CD4-positive, alpha-beta T cell treated with Interferon alpha-2 for 1 hour (primary cell): ENCODE measurements around the gene KDM1A.
A peak's percentile ranks its signal among the peaks of the same experiment; 100 is the strongest.

Experiments
- DNase-seq, 2 donors: peaks; one replicate each; pipeline ENCODE4 v3.0.0-alpha.2; 2020 to 2022

KDM1A gene

DNA sequence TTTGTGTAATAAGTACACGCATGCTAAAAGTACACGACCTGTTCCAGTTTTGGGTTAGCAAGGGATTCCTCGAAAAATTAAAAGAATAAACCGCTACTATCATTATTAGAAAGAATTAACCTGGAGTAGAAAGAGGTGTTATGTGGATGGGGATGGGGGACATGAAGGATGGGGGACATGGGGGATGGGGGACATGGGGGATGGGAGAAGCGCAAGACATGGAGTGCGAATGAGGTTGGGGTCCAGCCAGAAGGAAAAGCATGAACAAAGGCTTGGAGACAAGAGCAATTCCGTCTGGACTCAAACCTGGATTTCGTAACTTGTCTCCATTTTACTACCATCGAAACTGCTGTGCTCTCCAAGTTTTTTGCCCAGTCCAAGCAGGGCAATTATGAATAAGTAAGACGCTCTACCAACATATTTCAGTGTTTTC, 591 bp upstream of the KDM1A start:
- no peak for DNase-seq

DNA sequence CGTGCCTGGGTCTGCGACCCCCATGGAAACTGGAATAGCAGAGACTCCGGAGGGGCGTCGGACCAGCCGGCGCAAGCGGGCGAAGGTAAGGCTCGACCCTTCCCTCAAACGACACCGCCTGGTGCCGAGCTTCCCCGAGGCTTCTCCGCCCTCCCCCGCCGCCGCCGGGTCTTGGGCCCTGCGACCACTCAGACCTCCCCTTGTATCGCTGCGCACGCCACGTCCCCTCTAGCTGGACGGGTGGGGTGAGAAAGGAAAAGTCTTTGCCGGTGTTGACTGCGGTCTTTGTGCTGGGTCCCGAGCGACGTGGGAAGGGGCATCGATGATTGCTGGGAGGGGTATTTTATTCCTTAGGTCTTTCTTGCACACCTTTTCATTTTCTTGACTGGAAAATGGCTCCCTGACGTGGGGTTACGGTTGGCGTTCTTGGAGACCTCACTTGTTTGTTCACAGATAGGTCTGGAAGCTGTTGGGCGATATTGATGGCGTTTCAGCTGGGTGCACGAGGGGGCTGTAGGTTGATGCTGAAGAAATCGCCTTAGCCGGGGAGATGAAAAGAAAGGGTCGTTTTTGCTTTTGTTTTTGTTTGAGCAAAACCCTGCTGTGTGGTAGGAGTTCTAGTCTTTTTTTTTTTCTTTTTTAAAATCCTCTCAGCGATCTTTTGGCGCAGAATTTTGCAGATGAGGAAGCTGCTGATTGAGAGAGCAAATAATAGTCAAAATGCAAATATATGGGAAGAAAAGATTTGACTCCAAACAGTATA, 776 bp downstream of the KDM1A start:
- peak in 1 of 2 donors; percentile 16 for DNase-seq

DNA sequence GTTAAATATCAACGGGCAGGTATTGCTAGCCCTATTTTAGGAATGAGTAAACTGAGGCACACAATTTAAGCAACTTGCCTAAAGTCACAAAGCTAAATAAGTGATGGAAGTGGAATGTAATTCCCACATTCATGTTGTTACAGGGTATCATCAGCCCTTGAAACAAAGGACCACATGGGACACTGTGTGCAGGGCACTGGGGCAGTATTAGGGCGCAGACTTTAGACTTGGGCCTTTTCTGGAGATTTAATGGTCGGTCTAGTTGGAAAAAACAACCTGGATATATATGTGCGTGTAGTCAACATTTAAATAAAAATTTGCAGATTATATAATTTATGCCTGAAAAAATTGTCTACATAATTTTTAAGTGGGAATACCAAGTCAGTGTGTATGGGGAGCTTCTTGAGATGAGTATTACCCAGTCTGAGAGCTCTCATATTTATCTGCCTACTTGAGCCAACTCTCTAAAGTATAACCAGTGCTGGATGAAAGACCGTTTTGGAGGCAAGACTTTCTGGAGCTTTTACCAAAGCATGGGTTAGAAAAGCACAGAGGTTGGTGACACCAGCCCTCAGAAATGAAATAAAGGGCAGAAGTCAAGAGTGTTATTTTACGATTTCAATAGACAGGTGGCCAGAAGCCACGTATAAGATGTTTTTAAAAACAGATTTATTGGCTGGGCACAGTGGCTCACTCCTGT, 1.6 kb downstream of the KDM1A start:
- no peak for DNase-seq

DNA sequence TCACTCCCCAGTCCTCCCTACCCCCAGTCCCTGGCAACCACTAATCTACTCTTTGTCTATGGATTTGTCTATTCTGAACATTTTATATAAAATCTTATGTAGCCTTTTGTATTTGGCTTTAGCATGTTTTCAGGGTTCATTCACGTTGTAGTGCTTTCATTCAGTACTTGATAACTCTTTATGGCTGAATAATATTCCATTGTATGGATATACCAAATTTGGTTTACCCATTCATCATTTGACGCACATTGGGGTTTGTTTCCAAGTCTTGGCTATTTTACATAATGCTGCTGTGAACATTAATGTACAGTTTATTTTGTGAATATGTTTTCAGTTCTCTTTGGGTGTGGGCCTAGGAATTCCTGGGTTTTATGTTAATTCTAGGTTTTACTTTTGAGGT, 2.6 kb downstream of the KDM1A start:
- DNase-seq, result no peak

DNA sequence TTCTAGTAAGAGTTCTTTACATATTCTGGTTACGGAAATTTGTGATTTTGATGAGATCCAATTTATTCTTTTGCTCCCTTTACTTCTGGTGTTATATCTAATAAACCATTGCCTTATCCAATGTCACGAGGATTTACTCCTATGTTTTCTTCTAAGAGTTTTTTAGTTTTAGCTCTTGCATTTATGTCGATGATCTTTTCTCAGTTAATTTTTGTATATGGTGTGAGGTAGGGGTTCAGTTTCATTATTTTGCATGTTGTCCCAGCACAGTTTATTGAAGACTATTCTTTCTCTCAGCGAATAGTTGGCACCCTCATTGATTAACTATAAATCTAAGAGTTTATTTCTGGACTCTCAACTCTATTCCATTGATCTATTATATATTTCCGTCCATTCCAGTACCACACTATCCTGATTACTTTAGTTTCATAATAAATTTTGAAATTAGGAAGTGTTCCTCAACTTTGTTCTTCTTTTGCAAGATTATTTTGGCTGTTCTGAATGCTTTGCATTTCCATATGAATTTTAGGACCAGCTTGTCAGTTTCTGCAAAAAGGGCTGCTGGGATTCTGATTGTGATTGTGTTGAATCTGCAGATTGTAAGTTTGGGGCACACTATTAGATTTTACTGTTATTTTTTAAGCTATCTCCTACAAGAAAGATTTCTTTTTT, 4.0 kb downstream of the KDM1A start:
- no peak for DNase-seq

DNA sequence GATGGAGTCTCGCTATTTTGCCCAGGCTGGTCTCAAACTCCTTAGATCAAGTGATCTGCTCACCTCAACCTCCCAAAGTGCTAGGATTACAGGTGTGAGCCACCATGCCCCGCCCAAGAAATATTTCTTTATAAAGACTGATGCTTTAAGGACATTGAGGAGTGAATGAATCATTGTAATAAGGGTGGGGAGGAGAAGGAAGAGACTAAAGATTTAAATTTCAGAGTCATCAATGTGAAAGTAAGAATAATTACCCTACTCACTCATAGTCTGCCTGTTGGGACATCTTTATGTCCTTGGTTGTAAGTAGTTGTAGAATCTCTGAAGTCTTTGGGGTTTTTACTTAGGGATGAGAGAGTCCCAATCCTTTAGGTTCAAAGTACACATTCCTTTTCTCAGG, 7.3 kb downstream of the KDM1A start:
- no peak for DNase-seq

DNA sequence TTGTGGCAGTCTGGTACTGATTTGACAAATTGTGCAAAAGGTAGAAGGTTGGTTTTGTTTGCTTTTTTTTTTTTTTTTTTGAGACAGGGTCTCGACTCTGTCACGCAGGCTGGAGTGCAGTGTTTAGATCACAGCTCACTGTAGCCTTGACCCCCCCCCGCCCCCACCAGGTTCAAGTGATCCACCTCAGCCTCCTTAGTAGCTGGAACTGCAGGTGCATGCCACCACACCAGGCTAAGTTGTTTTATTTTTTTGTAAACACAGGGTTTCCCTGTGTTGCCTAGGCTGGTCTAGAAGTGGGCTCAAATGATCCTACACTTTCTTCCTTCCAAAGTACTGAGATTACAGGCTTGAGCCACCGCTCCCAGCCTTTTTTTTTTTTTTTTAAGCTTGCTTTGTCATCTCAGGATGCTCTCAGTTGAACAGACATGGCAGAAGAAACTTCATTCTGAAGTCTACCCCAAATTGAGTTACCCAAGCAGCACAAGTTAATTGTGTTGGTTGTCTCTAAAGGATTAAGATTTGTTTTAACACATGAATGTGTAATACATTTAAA, 8.2 kb downstream of the KDM1A start:
- no peak for DNase-seq

DNA sequence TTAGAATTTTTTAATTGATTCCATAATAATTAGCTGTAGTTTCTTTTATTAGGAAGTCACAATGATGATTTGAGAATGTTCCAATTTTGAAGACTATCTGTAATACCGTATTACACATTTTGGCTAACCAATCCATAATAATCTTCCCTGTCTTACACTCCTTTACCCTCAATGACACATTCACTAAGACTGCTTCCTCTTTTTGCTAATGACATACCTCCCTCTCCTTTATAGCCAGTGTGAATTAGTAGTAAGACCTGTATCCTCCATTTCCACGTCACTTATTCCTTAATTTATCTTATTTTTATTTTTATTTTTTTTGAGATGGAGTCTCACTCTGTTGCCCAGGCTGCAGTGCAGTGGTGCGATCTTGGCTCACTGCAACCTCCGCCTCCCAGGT, 10.1 kb downstream of the KDM1A start:
- DNase-seq, result no peak

DNA sequence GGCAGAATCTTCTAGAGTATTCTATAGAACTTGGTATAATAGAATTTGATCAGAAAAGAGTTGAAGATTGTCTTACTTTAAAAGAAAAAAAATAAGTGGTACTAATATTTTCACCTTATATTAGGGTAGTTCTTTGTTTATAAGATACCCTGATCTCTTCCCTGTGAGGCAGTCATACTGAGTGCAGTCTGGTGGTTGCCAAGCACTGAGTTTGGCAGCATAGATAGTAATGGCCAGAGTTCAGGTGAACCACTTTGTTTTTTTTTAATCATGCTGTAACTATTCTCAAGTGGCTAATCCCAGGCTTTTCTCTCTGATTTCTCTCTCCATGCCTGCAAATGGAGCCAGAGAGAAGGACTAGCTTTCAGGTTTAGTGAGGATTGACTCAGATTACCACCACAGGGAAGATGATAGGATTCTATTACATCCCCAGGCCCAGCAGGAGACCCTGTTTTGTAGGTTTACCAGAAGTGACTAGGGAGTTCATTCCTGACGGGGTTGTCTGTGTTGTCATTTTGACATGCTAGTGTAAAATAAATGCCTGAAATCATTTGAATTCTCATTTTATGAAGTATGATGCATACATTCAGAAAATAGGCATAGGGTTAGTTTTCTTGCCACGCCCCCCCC, 16.7 kb downstream of the KDM1A start:
- no peak for DNase-seq

DNA sequence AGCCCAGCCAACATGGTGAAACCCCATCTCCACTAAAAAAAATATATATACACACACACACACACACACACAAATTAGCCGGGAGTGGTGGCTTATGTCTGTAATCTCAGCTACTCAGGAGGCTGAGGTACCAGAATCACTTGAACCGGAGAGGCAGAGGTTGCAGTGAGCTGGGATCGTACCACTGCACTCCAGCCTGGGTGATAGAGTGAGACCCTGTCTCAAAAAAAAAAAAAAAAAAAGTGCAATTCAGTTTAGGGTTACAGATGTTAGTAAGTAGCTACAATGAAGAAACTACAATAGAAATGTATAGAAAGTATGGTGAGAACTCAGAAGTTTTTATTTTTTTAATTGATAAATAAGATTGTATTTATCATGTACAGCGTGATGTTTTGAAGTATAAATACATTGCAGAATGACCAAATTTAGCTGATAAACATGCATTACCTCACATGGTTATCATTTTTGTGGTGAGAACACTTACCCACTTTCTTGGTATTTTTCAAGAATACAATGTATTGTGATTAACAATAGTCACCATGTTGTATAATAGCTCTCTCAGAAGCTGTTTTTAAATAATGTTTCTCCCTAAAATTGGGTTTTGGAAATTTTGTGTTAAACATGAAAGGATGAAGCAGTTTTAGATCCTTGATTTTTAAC, 17.9 kb downstream of the KDM1A start:
- DNase-seq, result no peak

DNA sequence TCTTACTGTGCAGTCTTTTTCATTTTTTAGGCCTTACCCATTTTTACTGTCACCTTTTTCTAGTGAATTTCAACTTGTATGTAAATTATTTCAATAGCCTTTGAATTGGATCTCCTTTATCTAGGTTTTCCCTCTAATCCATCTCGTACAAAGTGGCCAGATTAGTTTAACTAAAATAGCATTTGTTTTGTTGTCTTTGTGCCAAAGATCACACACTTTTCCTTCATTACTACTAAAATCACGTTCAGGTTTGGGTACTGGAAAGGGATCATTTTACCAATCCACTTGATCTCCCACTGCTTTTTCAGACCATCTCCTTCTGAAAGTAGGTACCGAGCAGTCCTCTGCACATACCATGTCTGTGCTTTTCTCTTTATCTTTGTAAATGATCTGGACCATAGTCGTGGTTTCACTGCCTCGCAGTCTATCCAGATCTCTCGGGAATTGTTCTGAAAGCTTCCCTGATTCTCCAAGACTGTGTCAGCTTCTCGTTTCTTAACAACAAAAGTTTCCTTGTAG, 20.1 kb downstream of the KDM1A start:
- no peak for DNase-seq

DNA sequence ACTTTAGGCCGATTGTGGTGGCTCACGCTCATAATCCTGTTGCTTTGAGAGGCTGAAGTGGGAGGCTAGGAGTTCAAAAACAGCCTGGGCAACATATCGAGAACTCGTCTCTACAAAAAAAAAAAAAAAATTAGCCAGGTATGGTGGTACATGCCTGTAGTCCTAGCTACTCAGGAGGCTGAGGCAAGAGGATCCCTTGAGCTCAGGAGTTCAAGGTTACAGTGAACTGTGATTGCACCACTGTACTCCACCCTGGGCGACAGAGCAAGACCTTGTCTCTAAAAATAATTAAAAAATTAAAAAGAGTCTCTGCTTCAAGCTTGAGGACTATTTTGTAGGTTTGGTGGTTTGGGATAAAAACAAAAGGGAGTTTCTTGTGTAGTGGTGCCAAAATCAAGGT, 21.2 kb downstream of the KDM1A start:
- no peak for DNase-seq

DNA sequence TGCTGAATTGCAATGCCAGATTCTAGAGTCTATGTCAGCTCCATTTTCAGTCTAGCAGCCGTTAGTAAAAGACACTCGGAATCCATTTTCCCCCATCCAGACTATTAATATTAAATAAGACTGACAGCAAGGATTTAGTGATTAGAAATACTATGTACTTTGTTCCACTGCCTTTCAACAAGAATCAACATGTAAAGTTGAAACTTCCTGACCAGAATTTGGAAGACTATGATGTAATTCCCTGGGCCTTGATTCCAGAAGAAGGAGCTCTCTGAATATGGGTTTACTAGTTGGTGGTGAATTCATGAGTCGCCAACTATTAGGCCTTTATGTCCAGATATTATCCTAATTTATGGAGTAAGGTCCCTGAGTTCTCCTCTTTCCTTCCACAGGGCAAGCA, 24.8 kb downstream of the KDM1A start:
- no peak for DNase-seq

DNA sequence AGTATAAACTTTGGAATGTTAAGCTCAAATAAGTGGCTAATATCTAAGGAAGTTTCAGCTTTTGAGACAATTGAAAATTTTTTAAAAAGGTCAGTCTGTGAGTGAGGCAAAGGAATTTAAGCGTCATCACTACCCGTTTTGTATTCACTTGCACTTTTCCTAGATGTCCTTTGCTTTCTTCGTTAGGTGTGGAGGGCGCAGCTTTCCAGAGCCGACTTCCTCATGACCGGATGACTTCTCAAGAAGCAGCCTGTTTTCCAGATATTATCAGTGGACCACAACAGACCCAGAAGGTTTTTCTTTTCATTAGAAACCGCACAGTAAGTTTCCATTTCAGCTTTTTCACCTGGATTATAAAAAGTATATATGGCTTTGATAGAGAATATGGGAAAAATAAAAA, 30.9 kb downstream of the KDM1A start:
- no peak for DNase-seq

DNA sequence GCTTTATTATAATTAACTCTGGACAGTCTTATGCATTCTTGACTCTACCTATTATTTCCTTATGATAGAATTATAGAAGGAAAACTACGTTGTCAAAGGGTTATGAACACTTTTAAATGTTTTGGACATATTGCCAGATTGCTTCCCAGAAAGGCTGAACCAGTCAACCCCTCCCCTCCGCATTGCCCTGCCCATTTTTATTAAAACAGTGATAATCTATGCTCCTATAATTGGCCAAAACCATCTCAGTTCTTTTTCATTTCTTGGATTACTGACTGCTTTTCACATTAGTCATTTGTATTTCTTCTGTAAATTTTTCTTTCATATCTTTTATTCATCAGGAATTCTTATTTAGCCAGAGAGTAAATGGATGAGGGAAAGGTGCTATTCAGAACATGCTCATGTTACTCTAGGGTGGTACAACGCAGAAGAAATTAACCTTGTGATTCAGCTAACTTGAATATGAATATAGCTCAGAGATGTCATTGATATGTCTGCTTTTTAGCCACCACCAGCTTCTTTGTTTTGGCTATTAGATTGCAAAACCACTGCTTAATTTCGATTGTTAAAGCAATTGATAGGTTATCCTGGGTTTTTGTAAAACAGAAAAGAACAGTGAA, 32.1 kb downstream of the KDM1A start:
- DNase-seq, result no peak

DNA sequence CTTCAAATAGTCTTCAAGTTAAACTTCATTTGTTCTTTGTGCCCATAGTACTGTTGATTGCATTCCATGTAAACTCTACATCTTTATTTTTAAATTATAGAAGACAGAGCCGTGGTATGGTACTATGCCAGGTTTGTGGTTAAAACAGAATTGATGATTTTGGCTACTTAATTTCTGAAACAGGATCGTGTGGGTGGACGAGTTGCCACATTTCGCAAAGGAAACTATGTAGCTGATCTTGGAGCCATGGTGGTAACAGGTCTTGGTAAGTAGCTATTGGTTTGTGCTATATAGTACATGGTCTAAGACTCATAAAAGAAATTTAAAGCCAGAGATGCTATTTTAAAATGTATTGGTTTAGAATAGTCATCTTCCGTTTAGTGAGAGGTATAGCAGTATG, 38.0 kb downstream of the KDM1A start:
- DNase-seq, result no peak

DNA sequence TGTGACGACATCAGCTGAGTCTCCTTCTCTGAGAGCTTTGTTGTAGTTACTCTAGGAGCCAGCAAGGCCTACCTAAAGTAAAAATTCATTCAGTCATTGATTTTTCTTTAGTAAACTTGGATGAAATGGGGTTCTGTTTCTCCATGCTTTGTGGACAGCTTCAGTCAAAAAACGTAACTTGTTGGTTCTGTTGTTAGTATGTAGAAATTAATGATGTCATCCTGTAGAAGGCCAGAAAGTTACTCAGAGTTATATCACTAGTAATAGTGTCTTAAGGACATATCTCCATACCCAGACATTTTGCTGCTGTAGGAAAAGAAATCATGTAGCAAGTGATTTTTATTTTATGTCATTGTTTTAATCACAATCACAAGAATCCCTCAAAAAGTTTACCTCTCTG, 43.0 kb downstream of the KDM1A start:
- no peak for DNase-seq

DNA sequence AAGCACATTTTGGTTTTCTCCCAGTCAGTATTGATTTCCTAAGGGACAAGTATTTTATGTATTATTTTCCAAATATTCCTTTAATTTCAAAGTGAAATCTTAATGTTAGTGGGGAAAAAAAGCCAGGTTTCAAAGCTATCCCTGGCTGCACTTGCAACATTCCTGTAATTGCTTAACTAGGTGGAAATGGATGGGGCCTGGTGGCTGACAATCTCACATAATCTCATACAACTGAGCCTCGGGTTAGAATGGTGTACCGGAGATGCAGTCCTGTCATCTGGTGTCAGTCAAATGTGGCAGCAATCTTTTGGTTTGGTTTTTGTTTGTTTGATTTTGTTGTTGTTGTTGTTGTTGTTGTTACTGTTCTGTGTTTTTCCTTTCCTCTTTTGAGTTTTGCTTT, 46.1 kb downstream of the KDM1A start:
- DNase-seq, result no peak

DNA sequence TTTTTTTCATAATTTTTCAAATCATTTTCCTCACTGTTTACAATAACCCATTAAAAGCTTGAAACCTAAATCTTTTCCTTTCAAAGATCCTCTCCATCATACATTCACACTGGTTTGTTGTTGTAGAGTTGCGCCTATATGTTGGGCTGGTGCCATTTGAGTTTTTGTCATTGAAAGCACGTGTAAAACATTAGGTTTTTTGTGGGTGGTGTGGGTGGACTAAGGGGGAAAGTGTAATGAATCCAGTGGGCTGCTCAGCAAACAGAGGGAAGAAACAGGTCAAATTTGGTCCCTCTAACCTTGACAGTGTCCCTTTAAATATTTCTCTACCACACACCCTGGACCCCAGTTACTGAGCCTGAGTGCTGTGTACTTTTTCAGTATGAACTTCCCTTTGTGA, 46.8 kb downstream of the KDM1A start:
- no peak for DNase-seq

DNA sequence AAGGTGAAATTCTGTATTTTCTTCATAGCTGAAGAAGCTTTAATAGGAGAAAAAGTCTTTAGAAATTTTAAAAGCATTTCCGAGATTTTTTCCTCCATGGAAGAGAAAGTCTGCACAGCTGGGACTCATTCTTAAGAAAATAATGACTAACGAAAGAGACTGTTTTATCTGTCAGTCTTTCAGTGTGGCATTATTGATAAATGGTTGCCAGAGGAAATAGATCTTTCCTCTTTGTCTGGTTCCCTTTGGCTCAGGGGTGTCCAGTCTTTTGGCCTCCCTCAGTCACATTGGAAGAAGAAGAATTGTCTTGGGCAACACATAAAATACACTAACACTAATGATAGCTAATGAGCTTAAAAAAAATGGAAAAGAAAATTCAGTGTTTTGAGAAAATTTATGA, 49.9 kb downstream of the KDM1A start:
- no peak for DNase-seq

DNA sequence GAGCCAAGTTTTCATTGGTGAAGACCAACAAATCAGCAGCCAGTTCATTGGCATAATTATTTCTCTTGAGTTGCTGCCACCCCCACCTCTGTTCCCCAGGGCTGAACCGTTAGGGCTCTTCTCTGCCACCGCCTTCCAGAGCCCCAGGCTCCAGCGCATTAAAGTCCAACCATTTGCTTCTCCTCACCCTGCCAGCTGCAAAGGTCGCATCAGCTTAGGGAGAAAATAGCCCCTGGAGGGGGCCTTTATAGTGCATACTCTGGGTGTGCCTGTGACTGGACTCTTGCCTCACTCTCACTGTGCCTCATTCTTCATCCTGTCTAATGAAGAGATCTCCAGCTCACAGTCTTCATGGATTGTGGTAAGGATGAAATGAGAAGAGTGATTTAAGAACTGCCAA, 50.4 kb downstream of the KDM1A start:
- no peak for DNase-seq

DNA sequence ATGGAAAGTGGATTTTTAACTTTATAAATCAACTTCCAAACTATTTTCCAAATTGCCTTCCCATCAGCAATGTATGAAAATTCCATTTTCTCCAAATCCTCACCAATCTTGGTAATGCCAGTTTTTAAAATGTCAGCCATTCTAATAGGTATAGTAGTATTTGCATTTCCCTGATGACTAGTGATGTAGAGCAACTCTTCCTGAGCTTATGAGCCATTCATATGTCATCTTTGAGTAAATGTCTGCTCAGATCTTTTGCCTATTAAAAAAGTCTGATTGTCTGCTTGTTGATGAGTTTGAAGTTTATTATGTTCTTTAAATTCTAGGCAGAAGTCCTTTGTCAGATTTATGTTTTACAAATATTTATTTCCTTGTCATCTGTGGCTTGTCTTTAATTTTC, 54.7 kb downstream of the KDM1A start:
- no peak for DNase-seq
